SK-N-SH (cell line): ENCODE measurements around the gene RNF214. TPM values are rescaled to one million over a fixed set of nuclear protein-coding genes. Genes with fewer than 3 reads are reported as not detected.

Experiments used
- CTCF ChIA-PET: fragments of 300-600, 350-600 bp; formaldehyde crosslinking; extraction: SDS; loops from one replicate; lab custom pipeline; 2021; lab: Yijun Ruan, JAX
- POLR2A ChIA-PET: fragments of 350-600 bp; sonication (Branson Sonifier 250); formaldehyde crosslinking; extraction: SDS; loops from one replicate; lab custom pipeline; 2020; ENCODE audit warnings: antibody characterized with exemption, inconsistent platforms; lab: Yijun Ruan, JAX
- DNase-seq: peaks from one replicate; pipeline ENCODE4 v3.0.0; 2012
- H2AFZ ChIP-seq: fragments of 200-600 bp; sonication (generic); 2 replicates; pipeline ENCODE4 v1.8.1; 2016; ENCODE audit warnings: antibody characterized with exemption, mild to moderate bottlenecking, low read depth
- H3F3A ChIP-seq: fragments of 200-600 bp; sonication (generic); replicated peaks from 2 replicates; pipeline ENCODE3; 2016; ENCODE audit warnings: antibody characterized with exemption, mild to moderate bottlenecking; ENCODE audit not compliant: insufficient read depth
- H3K27ac ChIP-seq, 2 experiments: fragments of 200-500 bp in 1 of 2; fragments of 200-600 bp in 1 of 2; sonication (Bioruptor generic) in 1 of 2; sonication (generic), shearing (Covaris generic) in 1 of 2; 2 replicates each; pipeline versions ENCODE4 v1.5.1 to v1.6.1; 2014 to 2016; ENCODE audit warnings: low read depth in 2 of 2, inconsistent platforms in 1 of 2, low read length in 1 of 2, mild to moderate bottlenecking in 1 of 2, mixed read lengths in 1 of 2
- H3K27me3 ChIP-seq: fragments of 200-600 bp; sonication (generic), shearing (Covaris generic); 2 replicates; pipeline ENCODE4 v1.6.1; 2016; ENCODE audit warnings: mixed run types; ENCODE audit not compliant: insufficient read depth
- H3K36me3 ChIP-seq, 2 experiments: fragments of 200-500 bp in 1 of 2; fragments of 200-600 bp in 1 of 2; sonication (Bioruptor generic) in 1 of 2; sonication (generic) in 1 of 2; replicated peaks in 1 of 2; 2 replicates each; pipeline versions ENCODE3 to v1.5.1; 2014 to 2016; ENCODE audit warnings: low read length in 1 of 2, mild to moderate bottlenecking in 1 of 2; ENCODE audit not compliant: insufficient read depth in 2 of 2, control insufficient read depth in 1 of 2
- H3K4me1 ChIP-seq, 2 experiments: fragments of 200-500 bp in 1 of 2; fragments of 200-600 bp in 1 of 2; sonication (Bioruptor generic) in 1 of 2; sonication (generic), shearing (Covaris generic) in 1 of 2; 2 replicates each; pipeline versions ENCODE4 v1.5.1 to v1.6.1; 2014 to 2016; ENCODE audit warnings: low read depth in 1 of 2, low read length in 1 of 2, mixed run types in 1 of 2; ENCODE audit not compliant: insufficient read depth in 2 of 2, control insufficient read depth in 1 of 2
- H3K4me2 ChIP-seq: fragments of 200-600 bp; sonication (generic), shearing (Covaris generic); 2 replicates; pipeline ENCODE4 v1.6.1; 2017; ENCODE audit warnings: mixed run types
- H3K4me3 ChIP-seq, 2 experiments: fragments of 200-500 bp in 1 of 2; fragments of 200-600 bp in 1 of 2; sonication (Bioruptor generic) in 1 of 2; sonication (generic), shearing (Covaris generic) in 1 of 2; 2 replicates each; pipeline versions ENCODE4 v1.5.1 to v1.8.1; 2014 to 2016; ENCODE audit warnings: low read depth in 2 of 2, inconsistent platforms in 1 of 2, low read length in 1 of 2, mild to moderate bottlenecking in 1 of 2, mixed read lengths in 1 of 2, moderate library complexity in 1 of 2
- H3K79me2 ChIP-seq: fragments of 200-600 bp; sonication (generic); 2 replicates; pipeline ENCODE4 v1.8.1; 2017; ENCODE audit warnings: mild to moderate bottlenecking; ENCODE audit not compliant: insufficient read depth
- H3K9ac ChIP-seq: fragments of 200-600 bp; sonication (generic); 2 replicates; pipeline ENCODE4 v1.6.1; 2017; ENCODE audit warnings: mixed run types
- H3K9me2 ChIP-seq: fragments of 200-600 bp; sonication (generic); 2 replicates; pipeline ENCODE4 v1.6.1; 2017; ENCODE audit warnings: mixed run types
- H3K9me3 ChIP-seq: fragments of 200-600 bp; sonication (generic); 2 replicates; pipeline ENCODE4 v1.6.1; 2017; ENCODE audit warnings: mixed run types, mild to moderate bottlenecking, moderate library complexity
- H4K20me1 ChIP-seq: fragments of 200-600 bp; sonication (generic); 2 replicates; pipeline ENCODE4 v1.6.1; 2017; ENCODE audit warnings: mild to moderate bottlenecking, mixed run types; ENCODE audit not compliant: insufficient read depth
- CHD2 ChIP-seq: fragments of 150-350 bp; IDR thresholded peaks from 2 replicates; pipeline ENCODE4 v1.6.1; 2018; ENCODE audit warnings: low read length; ENCODE audit not compliant: partially characterized antibody
- FOXJ3 ChIP-seq: sonication (generic); formaldehyde crosslinking; IDR thresholded peaks from 2 replicates; pipeline ENCODE4 v1.5.1; 2020; ENCODE audit warnings: mild to moderate bottlenecking, missing genetic modification reagents
- MEF2A ChIP-seq: IDR thresholded peaks from 2 replicates; pipeline ENCODE4 v1.4.0; 2012; ENCODE audit warnings: low read depth, borderline replicate concordance
- NRF1 ChIP-seq: IDR thresholded peaks from 2 replicates; pipeline ENCODE4 v1.6.1; 2012; ENCODE audit warnings: low read depth, mild to moderate bottlenecking, low read length
- RAD21 ChIP-seq: IDR thresholded peaks from 2 replicates; pipeline ENCODE4 v1.6.1; 2012; ENCODE audit warnings: mild to moderate bottlenecking, low read length
- RXRA ChIP-seq: IDR thresholded peaks from 2 replicates; pipeline ENCODE4 v1.4.0; 2012; ENCODE audit warnings: low read depth, mild to moderate bottlenecking, borderline replicate concordance
- SMC3 ChIP-seq: IDR thresholded peaks from 2 replicates; pipeline ENCODE4 v1.6.1; 2012; ENCODE audit warnings: low read depth, low read length, improper control_type of control experiment
- TAF1 ChIP-seq: IDR thresholded peaks from 2 replicates; pipeline ENCODE4 v1.6.1; 2012; ENCODE audit warnings: low read depth, mild to moderate bottlenecking, low read length, moderate library complexity, borderline replicate concordance
- TCF12 ChIP-seq: IDR thresholded peaks from 2 replicates; pipeline ENCODE4 v1.4.0; 2012
- WGBS: methylation state at CpG from one replicate; pipeline ENCODE4 v1.1.6; 2017; ENCODE audit warnings: low lambda C conversion rate; 5-methylcytosine and 5-hydroxymethylcytosine counted together
- polyA plus RNA-seq, 3 experiments: library from polyadenylated mRNA; depleted of rRNA; stranded (reverse); fragments of >200 nt; gene quantifications; 2 replicates each; pipeline ENCODE4 v1.2.3, GENCODE V29; 2012
- TF ChIP-seq, protein P1 (sequence below): IDR thresholded peaks from 2 replicates; pipeline ENCODE4 v1.4.0; 2012; ENCODE audit warnings: low read depth, borderline replicate concordance
- TF ChIP-seq, protein P2 (sequence below): fragments of 150-350 bp; IDR thresholded peaks from 2 replicates; pipeline ENCODE4 v1.6.1; 2017; ENCODE audit warnings: antibody characterized with exemption, low read length, low read depth, borderline replicate concordance

The RNF214 gene
- polyA plus RNA-seq, 1 of the 3 experiments (the other 2 are of a cell fraction), result 15.4 TPM

DNA sequence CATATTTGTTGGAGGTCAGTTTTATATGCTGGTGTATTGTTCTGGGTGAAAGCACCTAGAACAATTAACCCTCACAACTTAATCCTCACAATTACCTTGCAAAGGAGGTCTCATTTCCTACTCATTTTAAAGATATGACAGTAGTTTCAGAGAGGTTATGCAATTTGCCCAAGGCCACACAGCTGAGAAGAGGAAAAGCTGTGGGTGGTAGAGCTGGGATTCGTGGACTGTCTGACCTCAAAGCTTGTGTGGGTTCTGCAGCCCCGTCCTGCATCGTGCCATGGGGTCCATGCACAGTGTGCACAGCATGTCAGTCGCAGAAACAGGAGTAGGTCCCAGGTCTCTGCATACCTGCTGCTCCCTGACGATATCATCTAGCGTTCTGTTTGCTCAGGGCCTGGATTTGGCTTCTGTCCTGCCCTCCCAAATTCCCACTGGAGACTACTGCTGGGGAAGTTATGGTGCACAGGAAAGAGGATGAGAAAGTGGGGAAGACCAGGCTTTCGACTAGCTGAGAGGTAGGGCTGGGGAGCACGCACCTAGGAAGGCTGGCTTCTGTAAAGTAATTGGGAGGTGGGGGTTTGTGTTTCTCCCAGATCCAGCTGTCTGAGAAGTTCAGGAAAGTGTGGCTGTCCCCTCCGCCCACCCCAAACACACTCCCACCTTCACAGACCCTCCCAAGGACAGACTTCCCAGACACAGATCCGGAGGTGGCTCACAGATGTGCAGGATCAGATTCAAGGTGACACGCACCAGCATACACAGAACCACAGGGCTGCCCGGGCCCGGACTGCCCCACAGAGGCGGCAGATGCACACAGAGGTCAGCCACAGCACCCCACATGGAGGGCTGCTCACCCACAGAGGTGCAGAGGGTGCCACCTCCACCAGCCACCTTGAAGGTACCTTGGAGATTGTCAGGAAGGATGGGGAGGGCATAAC, 81.6 kb downstream of the RNF214 start (continued):
- TF ChIP-seq, protein P1, sequence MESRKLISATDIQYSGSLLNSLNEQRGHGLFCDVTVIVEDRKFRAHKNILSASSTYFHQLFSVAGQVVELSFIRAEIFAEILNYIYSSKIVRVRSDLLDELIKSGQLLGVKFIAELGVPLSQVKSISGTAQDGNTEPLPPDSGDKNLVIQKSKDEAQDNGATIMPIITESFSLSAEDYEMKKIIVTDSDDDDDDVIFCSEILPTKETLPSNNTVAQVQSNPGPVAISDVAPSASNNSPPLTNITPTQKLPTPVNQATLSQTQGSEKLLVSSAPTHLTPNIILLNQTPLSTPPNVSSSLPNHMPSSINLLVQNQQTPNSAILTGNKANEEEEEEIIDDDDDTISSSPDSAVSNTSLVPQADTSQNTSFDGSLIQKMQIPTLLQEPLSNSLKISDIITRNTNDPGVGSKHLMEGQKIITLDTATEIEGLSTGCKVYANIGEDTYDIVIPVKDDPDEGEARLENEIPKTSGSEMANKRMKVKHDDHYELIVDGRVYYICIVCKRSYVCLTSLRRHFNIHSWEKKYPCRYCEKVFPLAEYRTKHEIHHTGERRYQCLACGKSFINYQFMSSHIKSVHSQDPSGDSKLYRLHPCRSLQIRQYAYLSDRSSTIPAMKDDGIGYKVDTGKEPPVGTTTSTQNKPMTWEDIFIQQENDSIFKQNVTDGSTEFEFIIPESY, result no peak
- no peak for TF ChIP-seq MEF2A
- no peak for TF ChIP-seq CHD2
- no peak for TF ChIP-seq RAD21
- TF ChIP-seq TCF12, result no peak
- TF ChIP-seq SMC3, result no peak

DNA sequence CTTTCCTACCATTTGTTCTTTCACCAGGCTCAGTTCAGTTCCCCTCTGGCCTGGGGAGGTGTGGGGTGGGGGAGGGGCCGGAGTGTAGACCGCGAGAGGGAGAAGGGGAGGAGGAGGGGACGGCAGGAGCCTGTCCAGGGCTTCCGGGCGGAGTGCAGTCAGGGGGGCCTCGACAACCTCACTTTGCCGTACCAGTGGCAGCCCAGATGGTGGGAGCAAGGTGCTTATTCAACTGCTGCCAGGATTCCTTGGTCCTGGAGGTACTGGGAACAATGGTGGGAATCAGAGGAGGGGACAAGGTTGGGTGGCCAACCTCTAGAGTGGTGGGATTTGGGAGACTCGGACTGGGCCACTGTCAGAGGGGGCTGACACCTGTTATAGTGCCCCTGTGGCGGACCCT, 82.4 kb downstream of the RNF214 start:
- peak overlapping the region; percentile 69 for H3K9ac ChIP-seq
- peak overlapping the region; percentile 99 for H3K4me2 ChIP-seq
- WGBS, result 40% methylated on average over 6 of the region's 10 CpGs
- H3F3A ChIP-seq, result peaks cover 7% of the 10 kb centered on the region
- H3K9me2 ChIP-seq, result no peaks in the 10 kb centered on the region
- no peaks in the 10 kb centered on the region for H4K20me1 ChIP-seq
- H3K79me2 ChIP-seq, result peaks cover 49% of the 10 kb centered on the region
- no peaks in the 10 kb centered on the region for H3K36me3 ChIP-seq
- ChIA-PET CTCF (interaction anchor here (1.3 to 2.5 kb wide), 3 partner anchors 12 to 112 kb away, joined by 4 to 8 read pairs (median 8); partner anchors contain the start of genes PCSK7 and RNF214), POLR2A (interaction anchor here (1.4 kb wide), 1 partner anchor 13 kb away, joined by 4 read pairs; the partner anchor contains the start of gene CEP164)
- H3K27ac ChIP-seq, result no peak overlapping the region; a peak in 1 of 4 replicates
- DNase-seq, result peak; percentile 62
- TF ChIP-seq FOXJ3 (CRISPR knock-in tag) (no peak), NRF1 (no peak), RXRA (no peak), TAF1 (no peak)
- TF ChIP-seq, protein P2, sequence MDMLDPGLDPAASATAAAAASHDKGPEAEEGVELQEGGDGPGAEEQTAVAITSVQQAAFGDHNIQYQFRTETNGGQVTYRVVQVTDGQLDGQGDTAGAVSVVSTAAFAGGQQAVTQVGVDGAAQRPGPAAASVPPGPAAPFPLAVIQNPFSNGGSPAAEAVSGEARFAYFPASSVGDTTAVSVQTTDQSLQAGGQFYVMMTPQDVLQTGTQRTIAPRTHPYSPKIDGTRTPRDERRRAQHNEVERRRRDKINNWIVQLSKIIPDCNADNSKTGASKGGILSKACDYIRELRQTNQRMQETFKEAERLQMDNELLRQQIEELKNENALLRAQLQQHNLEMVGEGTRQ, result no peak
- peaks cover 0 to 19% of the 10 kb centered on the region in 2 experiments; a peak in 3 of 4 replicates for H3K4me1 ChIP-seq
- peak overlapping the region; percentile 93; the same call in 1 of the 2 replicates for H2AFZ ChIP-seq
- H3K9me3 ChIP-seq, result no peaks in the 10 kb centered on the region
- H3K4me3 ChIP-seq, result peak overlapping the region; percentile 66 to 81
- H3K27me3 ChIP-seq, result no peaks in the 10 kb centered on the region
